MM.1S (cell line): ENCODE measurements around the gene BHLHA9.

Source experiments
- CTCF ChIP-seq: fragments of 300-600 bp; sonication (generic); IDR thresholded peaks from 2 replicates; pipeline ENCODE4 v1.5.1; 2016; ENCODE audit warnings: antibody characterized with exemption, low read length, mixed read lengths
- EZH2 ChIP-seq: fragments of 300-600 bp; sonication (generic); optimal IDR thresholded peaks from 2 replicates; pipeline ENCODE3; 2017; ENCODE audit warnings: low read depth, mild to moderate bottlenecking, antibody characterized with exemption, low read length, mixed read lengths
- EZH2phosphoT487 ChIP-seq: fragments of 300-600 bp; sonication (generic); IDR thresholded peaks from 2 replicates; pipeline ENCODE4 v1.6.1; 2018; ENCODE audit warnings: antibody characterized with exemption, low read length

- TF ChIP-seq EZH2phosphoT487 (no peak), CTCF (no peak), EZH2 (no peak)
Measured at GRCh38 chr17:1315891-1316403, 45.7 kb downstream of the BHLHA9 start.
